ENCODE data around the gene PAPOLB.

- TF ChIP-seq GABPA (IDR thresholded peaks at IDR 0.05; ENCODE audit: low read depth) (no peak), CTCF (IDR thresholded peaks at IDR 0.05 in 2 of 3, conservative IDR thresholded peaks at IDR 0.05 in 1 of 3; ENCODE audit: control insufficient read depth in 2 of 3, extremely low read depth in 1 of 3, insufficient read depth in 1 of 3, low read depth in 3 of 3, low read length in 3 of 3) (no peak), POLR2AphosphoS5 (IDR thresholded peaks at IDR 0.05; ENCODE audit: low read length) (no peak), REST (IDR thresholded peaks at IDR 0.05; ENCODE audit: low read depth, low read length) (no peak), CEBPB (IDR thresholded peaks at IDR 0.05; ENCODE audit: borderline replicate concordance in 1 of 2, low read depth in 2 of 2, low read length in 2 of 2) (no peak), PAX8 (IDR thresholded peaks at IDR 0.05) (no peak)
These were observed 23.1 kb downstream of the PAPOLB start for GRCh38 chr7:4838626-4839334.

Data from GM12878 (cell line).